ENCODE results near the gene GPR18.

GRCh38 chr13:99225078-99225477 lies 33.1 kb downstream of the GPR18 start:
- TF ChIP-seq CTCF (IDR thresholded peaks at IDR 0.05): no peak
- TF ChIP-seq POLR2AphosphoS5 (IDR thresholded peaks at IDR 0.05): no peak
- no peak for TF ChIP-seq POLR2A (IDR thresholded peaks at IDR 0.05)
